ENCODE measurements around the gene ST8SIA6.
"Not testable (repeated sequence)": the region's sequence is repeated elsewhere in the genome, so short reads cannot be mapped to it uniquely, and the experiment has no call there.

The ST8SIA6 gene

DNA sequence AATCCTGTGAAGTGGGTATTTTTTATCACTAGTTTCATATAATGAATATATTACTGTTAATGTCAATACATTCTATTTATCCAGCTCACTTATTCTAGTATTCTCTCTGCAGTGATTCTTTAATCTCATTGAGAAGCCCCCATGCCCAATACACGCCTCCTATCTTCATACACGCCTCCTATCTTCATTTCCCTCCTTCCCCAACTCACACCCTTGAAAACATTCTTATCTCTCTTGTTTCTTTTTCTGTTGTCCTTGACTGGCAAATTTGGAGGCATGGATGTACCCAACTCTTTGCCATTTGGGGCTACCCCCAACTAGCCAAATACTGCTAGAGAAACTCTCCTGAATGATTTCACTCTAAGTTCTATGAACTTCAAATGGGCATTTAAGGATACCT lies 40.5 kb downstream of the ST8SIA6 start:
- TF ChIP-seq JUND (IDR thresholded peaks at IDR 0.05; ENCODE audit: low read depth), result no peak
- DNase-seq (ENCODE audit: low read depth in 1 of 2, low spot score in 1 of 2), result no peak
- in situ Hi-C loops (cut with HindIII; ENCODE audit: low pct_unique_long_range_greater_than_20kb, low sequenced_read_pairs), result no loop called here

DNA sequence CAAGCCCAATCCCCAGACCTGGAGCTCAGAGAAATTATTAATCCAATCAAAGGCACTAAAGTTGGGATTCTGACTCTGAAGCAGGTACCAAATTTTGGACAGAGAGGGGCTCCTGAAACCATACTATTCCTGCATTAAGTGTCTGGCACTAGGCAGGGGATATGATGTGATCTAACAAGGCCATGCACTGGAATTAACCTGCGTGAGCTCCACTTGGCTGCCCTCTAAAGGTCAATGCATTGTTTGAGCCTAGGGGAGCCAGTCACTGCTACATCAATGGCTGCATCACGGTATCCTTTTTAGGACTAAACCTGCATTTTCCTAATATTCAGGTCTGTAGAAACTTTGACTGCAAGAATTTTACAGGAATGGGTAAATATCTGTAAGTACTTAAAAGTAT lies 42.1 kb downstream of the ST8SIA6 start:
- DNase-seq (ENCODE audit: low read depth in 1 of 2, low spot score in 1 of 2), result peak in 1 of 2 experiments; percentile 38
- in situ Hi-C loops (cut with HindIII; ENCODE audit: low pct_unique_long_range_greater_than_20kb, low sequenced_read_pairs), result no loop called here
- TF ChIP-seq JUND (IDR thresholded peaks at IDR 0.05; ENCODE audit: low read depth), result no peak

DNA sequence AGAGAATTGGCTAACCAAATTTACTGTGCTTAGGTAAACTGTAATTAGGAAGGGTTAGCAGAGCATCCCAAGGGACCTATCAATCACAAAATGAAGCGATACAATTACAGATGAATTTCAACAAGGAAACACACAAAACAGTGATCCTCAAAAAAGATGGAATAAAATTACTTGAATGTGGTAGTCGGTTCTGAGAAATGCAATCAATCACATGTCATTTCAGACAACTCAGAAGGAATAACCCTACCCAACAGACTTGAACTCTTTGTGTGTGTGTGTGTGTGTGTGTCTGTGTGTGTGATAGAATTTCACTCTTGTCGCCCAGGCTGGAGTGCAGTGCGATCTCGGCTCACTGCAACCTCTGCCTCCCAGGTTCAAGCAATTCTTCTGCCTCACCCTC lies 43.5 kb downstream of the ST8SIA6 start:
- TF ChIP-seq JUND (IDR thresholded peaks at IDR 0.05; ENCODE audit: low read depth), result no peak
- in situ Hi-C loops (cut with HindIII; ENCODE audit: low pct_unique_long_range_greater_than_20kb, low sequenced_read_pairs), result no loop called here
- no peak for DNase-seq (ENCODE audit: low read depth in 1 of 2, low spot score in 1 of 2)

DNA sequence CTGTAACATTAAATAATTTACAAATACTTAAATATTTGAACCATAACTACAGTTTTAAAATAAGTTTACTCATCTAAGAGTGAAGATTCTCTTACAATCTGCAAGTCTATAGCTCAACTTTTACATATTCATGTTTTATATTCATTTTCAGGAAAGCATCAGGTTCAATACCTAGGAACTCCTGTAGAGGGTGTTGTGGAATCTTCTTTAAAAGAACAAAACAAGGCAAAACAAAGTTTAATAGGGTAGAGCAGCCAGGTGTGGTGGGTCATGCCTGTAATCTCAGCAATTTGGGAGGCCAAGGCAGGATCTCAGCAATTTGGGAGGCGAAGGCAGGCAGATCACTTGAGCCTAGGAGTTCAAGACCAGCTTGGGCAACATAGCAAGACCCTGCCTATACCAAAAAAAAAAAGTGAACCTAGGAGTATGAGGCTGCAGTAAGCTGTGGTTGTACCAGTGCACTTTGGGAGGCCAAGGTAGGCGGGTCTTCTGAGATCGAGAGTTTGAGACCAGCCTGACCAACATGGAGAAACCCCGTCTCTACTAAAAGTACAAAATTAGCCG lies 45.1 kb downstream of the ST8SIA6 start:
- peak in 1 of 2 experiments; percentile 49 for DNase-seq (ENCODE audit: low read depth in 1 of 2, low spot score in 1 of 2)
- in situ Hi-C loops (cut with HindIII; ENCODE audit: low pct_unique_long_range_greater_than_20kb, low sequenced_read_pairs), result no loop called here
- TF ChIP-seq JUND (IDR thresholded peaks at IDR 0.05; ENCODE audit: low read depth), result no peak

DNA sequence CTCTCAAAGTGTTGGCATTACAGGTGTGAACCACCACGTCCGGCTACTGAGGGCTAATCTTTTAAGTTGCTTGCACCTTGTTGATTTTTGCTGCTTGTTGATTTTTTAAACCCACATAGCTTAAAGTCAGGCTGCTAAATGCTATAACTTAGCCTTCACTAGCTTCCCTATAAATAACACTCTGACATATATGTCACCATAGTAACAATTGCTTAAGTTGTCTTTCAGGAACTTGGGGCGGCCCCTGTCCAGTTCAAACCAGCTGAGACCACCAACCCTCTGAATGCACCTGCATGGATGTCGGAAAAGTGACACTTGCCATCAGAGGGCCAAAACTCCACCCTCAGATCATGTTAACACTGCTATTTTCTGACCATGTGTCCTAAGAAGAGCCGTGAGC lies 47.3 kb downstream of the ST8SIA6 start:
- TF ChIP-seq JUND (IDR thresholded peaks at IDR 0.05; ENCODE audit: low read depth), result no peak
- in situ Hi-C loops (cut with HindIII; ENCODE audit: low pct_unique_long_range_greater_than_20kb, low sequenced_read_pairs), result no loop called here
- DNase-seq (ENCODE audit: low read depth in 1 of 2, low spot score in 1 of 2), result no peak

DNA sequence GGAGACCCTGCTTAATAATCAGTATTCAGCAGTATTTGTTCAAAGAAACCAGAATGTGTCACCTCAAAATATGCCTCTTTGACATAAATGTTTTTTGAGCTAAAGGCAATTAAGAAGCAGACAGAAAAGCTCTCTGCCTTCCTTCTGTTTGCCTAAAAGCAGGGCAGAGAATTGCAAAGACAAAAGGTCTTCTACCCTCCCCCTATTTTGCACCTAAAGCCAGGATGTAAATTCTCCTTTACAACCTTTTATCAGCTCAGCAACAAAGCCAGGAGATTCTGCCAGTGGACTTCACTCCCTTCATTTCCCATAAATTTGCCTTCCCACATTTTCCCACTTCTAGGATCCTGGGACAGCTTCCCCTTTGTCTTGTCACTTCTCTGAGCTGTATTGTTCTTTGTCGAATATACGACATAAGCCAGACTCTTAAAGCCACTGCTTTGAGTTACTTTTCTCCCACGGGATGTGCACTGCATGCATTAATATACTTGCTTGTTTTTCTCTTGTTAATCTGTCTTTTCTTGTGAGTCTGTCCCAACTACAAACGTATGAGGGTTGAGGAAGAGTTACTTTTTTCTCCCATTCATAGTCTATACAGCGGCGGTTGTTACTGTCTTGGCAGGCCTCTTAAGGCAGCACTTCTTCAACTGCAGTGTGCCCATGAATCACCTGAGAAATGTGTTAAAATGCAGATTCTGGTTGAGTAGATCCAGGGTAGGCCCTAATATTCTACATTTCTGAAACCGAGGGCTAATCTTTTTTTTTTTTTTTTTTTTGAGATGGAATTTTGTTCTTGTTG lies 48.2 kb downstream of the ST8SIA6 start:
- DNase-seq (ENCODE audit: low read depth in 1 of 2, low spot score in 1 of 2), result no peak
- in situ Hi-C loops (cut with HindIII; ENCODE audit: low pct_unique_long_range_greater_than_20kb, low sequenced_read_pairs), result no loop called here
- no peak for TF ChIP-seq JUND (IDR thresholded peaks at IDR 0.05; ENCODE audit: low read depth)

DNA sequence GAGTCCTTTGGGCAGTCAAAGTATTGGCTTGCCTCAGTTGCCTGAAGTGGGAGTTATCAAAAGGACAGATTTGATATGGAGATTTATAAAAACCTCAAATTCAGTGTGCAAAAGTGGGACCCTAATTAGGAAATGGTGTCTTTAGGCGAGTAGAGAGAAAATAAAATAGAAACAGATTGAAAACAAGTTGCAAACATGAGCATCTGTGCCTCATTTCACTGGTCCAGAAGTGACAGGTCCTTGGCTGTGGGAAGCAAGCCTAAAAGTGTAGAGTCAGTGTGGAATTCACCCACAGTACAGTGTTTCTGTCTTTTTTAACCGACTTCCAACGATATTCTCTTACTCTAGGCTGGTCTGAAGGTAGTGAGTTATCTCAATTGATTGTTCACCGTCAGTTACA lies 51.2 kb downstream of the ST8SIA6 start:
- in situ Hi-C loops (cut with HindIII; ENCODE audit: low pct_unique_long_range_greater_than_20kb, low sequenced_read_pairs), result no loop called here
- TF ChIP-seq JUND (IDR thresholded peaks at IDR 0.05; ENCODE audit: low read depth), result no peak
- DNase-seq (ENCODE audit: low read depth in 1 of 2, low spot score in 1 of 2), result no peak

DNA sequence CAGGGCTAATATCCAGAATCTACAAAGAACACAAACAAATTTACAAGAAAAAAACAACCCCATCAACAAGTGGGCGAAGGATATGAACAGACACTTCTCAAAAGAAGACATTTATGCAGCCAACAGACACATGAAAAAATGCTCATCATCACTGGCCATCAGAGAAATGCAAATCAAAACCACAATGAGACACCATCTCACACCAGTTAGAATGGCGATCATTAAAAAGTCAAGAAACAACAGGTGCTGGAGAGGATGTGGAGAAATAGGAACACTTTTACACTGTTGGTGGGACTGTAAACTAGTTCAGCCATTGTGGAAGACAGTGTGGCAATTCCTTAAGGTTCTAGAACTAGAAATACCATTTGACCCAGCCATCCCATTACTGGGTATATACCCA lies 52.4 kb downstream of the ST8SIA6 start:
- in situ Hi-C loops (cut with HindIII; ENCODE audit: low pct_unique_long_range_greater_than_20kb, low sequenced_read_pairs); DNase-seq (ENCODE audit: low read depth in 1 of 2, low spot score in 1 of 2): not testable (repeated sequence)

DNA sequence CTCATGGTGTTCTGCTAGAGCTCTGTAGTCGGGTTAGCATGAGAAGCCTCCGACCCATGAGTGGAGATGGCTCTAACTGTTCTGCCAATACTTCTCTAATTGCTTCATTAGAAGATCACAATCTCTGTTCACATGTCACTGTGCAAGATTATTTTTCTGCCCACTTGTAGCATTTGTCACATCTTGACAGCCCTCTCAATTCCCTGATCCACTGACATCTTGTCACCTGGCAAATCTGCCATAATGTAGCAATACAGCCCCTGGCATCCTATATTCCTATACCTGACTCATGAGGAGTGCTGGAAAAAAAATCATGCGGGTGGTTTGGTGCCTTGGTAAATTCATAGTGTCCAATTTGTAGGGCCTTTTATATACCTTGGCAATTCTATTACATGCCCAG lies 58.4 kb downstream of the ST8SIA6 start:
- no peak for TF ChIP-seq JUND (IDR thresholded peaks at IDR 0.05; ENCODE audit: low read depth)

DNA sequence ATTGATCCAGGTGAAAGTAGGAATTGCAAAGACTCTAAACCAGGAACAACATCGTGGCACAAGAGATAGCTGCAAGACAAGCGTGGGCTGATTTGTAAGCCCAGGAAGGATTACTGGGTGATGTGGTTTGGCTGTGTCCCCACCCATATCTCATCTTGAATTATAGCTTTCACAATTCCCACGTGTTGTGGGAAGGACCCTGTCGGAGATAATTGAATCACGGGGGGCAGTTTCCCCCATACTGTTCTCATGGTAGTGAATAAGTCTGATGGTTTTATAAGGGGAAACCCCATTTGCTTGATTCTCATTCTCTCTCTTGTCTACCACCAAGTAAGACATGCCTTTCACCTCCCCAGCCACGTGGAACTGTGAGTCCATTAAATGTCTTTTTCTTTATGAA lies 59.5 kb downstream of the ST8SIA6 start:
- in situ Hi-C loops (cut with HindIII; ENCODE audit: low pct_unique_long_range_greater_than_20kb, low sequenced_read_pairs), result no loop called here
- TF ChIP-seq JUND (IDR thresholded peaks at IDR 0.05; ENCODE audit: low read depth), result no peak
- DNase-seq (ENCODE audit: low read depth in 1 of 2, low spot score in 1 of 2), result no peak

More for the DNA sequence above, 58.4 kb downstream of the ST8SIA6 start:
- in situ Hi-C loops (cut with HindIII; ENCODE audit: low pct_unique_long_range_greater_than_20kb, low sequenced_read_pairs), result no loop called here
- DNase-seq (ENCODE audit: low read depth in 1 of 2, low spot score in 1 of 2), result no peak

DNA sequence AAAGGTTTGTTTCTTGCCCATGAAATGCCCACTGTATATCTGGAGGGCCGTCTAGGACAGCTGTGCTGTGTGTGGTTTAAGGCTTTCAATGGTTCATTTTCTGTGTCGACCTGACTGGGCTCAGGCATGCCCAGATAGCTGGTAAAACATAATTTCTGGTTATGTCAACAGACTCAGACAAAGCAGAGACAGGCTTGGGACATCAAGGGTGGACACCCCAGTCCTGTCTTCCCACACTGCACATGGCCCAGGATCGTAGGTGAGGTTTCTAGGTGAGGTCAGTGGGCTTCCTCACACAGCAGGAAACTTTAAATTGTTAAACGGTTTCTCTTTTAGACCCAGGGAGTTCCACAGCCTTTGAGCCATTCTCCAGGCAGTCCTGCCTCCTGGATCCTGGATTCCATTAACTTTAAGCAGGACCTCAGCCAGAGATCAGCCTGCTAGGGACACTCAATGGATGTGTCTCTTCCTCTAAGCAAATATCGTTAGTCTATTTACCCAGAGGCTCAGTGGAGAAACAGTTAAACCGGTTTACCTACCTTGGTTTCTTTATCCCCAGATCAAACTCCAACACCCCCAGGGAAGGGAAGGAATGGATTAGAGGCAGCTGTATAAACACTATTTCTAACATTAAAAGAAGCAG lies 66.4 kb downstream of the ST8SIA6 start:
- in situ Hi-C loops (cut with HindIII; ENCODE audit: low pct_unique_long_range_greater_than_20kb, low sequenced_read_pairs), result no loop called here
- DNase-seq (ENCODE audit: low read depth in 1 of 2, low spot score in 1 of 2), result peak; percentile 55 to 100
- TF ChIP-seq JUND (IDR thresholded peaks at IDR 0.05; ENCODE audit: low read depth), result peak; percentile 97

DNA sequence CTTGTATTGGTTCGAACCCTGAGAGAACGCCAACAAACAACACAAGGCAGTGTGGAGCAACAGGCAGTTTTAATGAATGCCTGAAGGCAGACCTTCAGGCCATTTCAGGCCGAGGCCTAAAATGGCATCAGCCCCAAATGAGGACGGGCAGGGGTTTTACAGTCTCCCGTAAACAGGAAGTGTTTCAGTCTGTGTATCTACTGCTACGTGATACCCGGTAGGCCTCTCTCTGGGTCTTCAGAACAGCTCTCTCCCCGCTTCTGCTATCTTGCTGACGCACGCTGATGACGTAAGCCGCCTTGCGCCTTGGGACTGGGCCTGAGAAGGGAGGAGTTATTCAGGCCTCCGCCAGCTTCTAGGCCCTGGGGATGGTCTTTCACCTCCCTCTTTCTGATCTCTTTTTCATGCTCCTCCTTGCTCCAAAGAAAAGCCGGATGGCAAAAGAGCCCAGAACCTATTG lies 67.7 kb downstream of the ST8SIA6 start:
- in situ Hi-C loops (cut with HindIII; ENCODE audit: low pct_unique_long_range_greater_than_20kb, low sequenced_read_pairs), result no loop called here
- TF ChIP-seq JUND (IDR thresholded peaks at IDR 0.05; ENCODE audit: low read depth), result 0 out of 2 replicates have a peak, but pooled peaks have one; percentile 21
- DNase-seq (ENCODE audit: low read depth in 1 of 2, low spot score in 1 of 2), result peak; percentile 52 to 99

DNA sequence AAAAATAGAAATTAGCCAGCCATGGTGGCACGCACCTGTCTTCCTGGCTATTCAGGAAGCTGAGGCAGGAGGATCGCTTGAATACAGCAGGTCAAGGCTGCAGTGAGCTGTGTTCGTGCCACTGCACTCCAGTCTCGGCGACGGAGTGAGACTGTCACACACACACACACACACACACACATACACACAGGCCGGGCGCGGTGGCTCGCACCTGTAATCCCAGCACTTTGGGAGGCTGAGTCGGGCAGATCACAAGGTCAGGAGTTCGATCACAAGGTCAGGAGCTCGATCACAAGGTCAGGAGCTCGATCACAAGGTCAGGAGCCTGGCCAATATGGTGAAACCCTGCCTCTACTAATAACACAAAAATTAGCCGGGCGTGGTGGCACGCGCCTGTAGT lies 68.4 kb downstream of the ST8SIA6 start:
- no peak for DNase-seq (ENCODE audit: low read depth in 1 of 2, low spot score in 1 of 2)
- TF ChIP-seq JUND (IDR thresholded peaks at IDR 0.05; ENCODE audit: low read depth), result no peak
- in situ Hi-C loops (cut with HindIII; ENCODE audit: low pct_unique_long_range_greater_than_20kb, low sequenced_read_pairs), result no loop called here

Measured in T47D (cell line).